GM12801 (cell line): ENCODE results near the gene NT5E.

Experiments used
- TF ChIP-seq, protein P1 (sequence below): IDR thresholded peaks from one replicate; pipeline ENCODE4 v1.5.1; 2011; ENCODE audit warnings: control low read depth; ENCODE audit not compliant: insufficient read length; ENCODE audit errors: extremely low read depth

The NT5E gene

DNA sequence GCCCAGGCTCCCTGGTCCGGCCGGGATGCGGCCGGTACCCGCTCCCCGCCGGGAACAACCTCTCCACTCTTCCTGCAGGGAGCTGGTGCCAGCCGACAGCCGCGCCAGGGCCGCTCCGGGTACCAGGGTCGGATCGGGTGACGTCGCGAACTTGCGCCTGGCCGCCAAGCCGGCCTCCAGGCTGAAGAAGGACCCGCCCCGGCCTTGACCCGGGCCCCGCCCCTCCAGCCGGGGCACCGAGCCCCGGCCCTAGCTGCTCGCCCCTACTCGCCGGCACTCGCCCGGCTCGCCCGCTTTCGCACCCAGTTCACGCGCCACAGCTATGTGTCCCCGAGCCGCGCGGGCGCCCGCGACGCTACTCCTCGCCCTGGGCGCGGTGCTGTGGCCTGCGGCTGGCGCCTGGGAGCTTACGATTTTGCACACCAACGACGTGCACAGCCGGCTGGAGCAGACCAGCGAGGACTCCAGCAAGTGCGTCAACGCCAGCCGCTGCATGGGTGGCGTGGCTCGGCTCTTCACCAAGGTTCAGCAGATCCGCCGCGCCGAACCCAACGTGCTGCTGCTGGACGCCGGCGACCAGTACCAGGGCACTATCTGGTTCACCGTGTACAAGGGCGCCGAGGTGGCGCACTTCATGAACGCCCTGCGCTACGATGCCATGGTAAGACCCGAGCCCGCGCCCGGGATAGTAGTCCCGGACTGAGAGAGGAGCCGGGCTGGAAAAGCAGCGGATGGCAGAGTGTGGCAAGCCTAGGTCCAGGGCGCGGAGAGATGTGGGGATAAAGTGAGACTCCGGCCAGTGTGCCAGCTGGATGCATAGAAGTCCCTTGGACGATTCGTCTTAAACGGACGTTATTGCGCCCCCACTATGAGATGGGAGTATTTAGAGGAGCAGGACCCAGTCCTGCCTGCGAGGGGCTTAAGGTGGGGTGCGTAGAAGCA is at the start of gene NT5E:
NT5E (plus strand) TSS at position 266 of the 942 bp plus-strand sequence; CDS start at position 323, 57 bp downstream.
- TF ChIP-seq, protein P1, sequence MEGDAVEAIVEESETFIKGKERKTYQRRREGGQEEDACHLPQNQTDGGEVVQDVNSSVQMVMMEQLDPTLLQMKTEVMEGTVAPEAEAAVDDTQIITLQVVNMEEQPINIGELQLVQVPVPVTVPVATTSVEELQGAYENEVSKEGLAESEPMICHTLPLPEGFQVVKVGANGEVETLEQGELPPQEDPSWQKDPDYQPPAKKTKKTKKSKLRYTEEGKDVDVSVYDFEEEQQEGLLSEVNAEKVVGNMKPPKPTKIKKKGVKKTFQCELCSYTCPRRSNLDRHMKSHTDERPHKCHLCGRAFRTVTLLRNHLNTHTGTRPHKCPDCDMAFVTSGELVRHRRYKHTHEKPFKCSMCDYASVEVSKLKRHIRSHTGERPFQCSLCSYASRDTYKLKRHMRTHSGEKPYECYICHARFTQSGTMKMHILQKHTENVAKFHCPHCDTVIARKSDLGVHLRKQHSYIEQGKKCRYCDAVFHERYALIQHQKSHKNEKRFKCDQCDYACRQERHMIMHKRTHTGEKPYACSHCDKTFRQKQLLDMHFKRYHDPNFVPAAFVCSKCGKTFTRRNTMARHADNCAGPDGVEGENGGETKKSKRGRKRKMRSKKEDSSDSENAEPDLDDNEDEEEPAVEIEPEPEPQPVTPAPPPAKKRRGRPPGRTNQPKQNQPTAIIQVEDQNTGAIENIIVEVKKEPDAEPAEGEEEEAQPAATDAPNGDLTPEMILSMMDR = no peak

DNA sequence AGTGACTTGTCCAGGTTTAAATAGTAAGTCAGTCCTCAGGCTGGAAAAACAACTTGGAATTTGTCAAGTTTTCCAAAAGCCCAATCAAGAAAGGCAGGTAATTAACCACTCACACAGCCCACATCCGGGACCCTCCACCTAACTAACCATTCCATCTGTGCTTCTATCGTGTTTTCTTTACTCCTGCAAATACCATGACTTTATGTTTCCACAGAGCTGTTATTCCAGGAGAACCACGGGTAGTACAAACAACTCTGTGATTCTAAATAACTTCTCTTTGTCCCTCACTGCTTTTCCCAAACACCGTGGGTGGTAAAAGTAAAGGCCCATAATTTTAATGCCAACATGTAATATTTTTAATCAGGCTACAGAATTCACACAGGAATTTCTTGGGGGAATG is 49.6 kb upstream of the NT5E start:
- TF ChIP-seq, protein P1 = no peak

DNA sequence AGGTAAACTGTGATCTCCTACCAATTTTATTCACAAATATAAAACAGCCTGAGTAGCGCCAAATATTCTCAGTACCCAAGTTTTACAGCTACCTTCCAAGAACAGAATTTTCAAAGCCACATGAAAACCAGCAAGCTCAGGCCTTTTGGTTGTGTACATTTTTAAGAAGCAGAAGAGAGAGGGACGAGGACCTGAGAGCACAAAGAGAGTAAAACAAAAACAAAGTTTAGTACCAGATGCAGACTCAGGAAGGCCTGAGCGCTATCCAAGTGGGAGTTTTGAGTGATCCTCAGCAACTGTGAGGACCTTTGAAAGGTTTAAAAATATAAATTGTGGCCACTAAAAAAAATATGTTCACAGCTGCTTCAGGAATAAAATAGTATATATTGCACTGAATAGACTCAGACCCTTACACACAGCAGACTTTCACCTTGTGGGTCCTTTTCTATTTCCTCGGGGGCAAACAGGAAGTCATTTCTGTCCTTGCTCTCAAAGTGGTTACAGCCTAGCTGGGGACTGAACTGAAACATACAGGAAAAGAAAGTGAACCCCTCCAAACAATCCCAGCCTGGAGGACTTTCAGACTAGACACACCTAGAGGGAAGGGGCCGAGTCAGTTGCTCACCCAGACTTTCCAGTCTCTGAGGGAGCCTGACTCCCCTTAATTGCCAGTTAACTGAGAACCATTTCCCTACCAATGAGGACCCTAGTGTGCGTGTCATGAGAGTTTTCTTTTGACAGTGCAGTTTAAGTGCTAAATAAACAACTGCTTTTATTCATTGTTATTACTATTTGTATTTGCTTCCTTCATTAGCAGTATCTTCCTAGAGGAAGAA is 48.5 kb upstream of the NT5E start:
- TF ChIP-seq, protein P1 = no peak

DNA sequence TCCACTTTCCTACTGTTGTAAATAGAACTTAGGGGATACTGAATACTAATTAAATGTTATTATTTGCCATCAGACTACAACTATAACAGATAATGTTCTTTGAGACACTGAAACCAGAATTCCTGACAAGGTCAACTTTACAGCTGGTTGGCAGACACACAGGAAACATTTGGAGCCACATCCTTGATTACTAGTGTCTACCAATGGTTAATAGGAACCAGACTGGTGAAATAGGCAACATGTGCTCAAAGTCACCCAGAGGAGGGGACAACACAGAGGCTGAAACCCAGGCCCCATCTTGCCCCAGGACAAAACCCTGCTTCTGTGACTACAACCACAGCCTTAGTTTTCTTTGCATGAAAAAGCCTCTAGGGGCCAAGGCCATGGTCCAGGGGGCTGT is 47.8 kb upstream of the NT5E start:
- TF ChIP-seq, protein P1 = no peak

DNA sequence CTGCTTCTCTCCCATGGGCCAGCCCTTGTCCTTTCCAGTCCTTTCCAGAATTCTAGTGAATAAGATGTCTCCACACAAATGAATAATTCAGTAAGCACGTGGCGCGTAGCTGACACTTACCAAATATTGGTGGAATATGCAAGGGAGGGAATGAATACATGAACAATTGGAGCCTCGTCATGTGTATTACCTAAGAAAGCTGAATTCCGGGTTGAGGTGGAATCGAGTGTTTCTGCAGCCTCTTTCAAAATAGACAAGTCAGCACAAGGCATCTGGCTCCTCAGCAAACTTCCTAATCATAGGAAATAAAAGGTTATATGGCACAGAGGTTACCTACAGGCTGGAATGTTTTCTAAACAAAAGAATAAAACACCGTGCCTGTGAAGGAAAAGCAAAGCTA is 47.0 kb upstream of the NT5E start:
- TF ChIP-seq, protein P1 = no peak

DNA sequence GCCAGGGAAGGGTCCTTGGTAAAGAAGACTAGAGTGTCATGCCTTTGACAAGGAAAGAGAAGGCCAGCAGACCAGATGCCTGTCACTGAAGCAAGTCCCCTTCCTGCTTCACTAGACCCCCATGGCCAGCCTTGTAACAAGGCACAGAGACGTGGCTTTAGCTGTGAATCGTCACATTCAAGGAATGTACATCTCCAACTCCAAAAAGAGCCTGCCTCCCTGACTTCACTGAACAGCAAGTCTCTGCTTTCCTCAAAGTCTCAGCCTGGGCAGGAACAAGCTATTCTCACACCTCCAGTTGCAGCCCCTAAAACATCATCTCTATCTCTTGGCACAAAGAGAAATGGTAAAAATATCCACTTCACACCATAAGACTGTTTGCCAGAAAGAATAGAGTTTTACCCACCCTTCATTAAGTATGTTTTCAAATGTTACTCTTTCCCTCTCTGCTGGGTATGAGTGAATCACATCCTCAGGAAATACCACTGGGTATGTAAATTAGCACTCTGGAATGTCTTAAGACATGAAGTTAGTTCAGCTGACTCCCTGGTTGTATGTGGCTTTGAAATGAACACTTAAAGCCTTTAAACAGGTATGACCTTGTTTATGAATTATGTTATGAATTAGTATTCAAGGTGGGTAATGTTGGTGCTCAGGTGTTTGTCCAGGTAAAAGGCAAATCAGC is 46.4 kb upstream of the NT5E start:
- TF ChIP-seq, protein P1 = no peak
